K562 (cell line): ENCODE measurements around the gene KPNA1. TPM values are rescaled to one million over a fixed set of nuclear protein-coding genes. Genes with fewer than 3 reads are reported as not detected.

Source experiments
- ATAC-seq: fragments of 200-7000 bp; cut with Tn5 transposase; 3 replicates; pipeline ENCODE4 v1.9.1; 2020; ENCODE audit warnings: moderate library complexity
- BruUV-seq: library from RNA; stranded (reverse); fragments of 400-500 nt; replicated peaks from 2 replicates; lab custom pipeline; 2021; lab: Mats Ljungman, UMichigan
- CTCF ChIA-PET: fragments of 300-600 bp; formaldehyde crosslinking; extraction: SDS; loops from one replicate; lab custom pipeline; 2021; ENCODE audit warnings: low intra/inter-chr PET ratio; lab: Yijun Ruan, JAX
- POLR2A ChIA-PET: fragments of 300-600, 350-650 bp; sonication (Branson Sonifier 250); formaldehyde crosslinking; extraction: SDS; loops from one replicate; lab custom pipeline; 2021; ENCODE audit warnings: antibody characterized with exemption, inconsistent platforms; lab: Yijun Ruan, JAX
- DNase-seq, 4 experiments: peaks; one replicate each; pipeline versions ENCODE4 v3.0.0 to v3.0.0-alpha.2; 2011 to 2018; ENCODE audit warnings: low spot score in 3 of 4, mixed read lengths in 3 of 4; ENCODE audit errors: extremely low read depth in 1 of 4
- FAIRE-seq: peaks from 2 replicates; lab custom pipeline; 2011; peaks lifted over from hg19 to GRCh38; lab: Jason Lieb, UNC
- H2AFZ ChIP-seq: 2 replicates; pipeline ENCODE4 v1.6.0; 2011; ENCODE audit warnings: low read depth, low read length, control low read depth, inconsistent platforms
- H3K27ac ChIP-seq: fragments of 200-600 bp; 3 replicates; pipeline ENCODE4 v1.8.0; 2011; ENCODE audit warnings: low read depth, mild to moderate bottlenecking, control low read depth, inconsistent platforms, low read length, moderate library complexity, mixed read lengths; ENCODE audit errors: extremely low read depth
- H3K27me3 ChIP-seq, 2 experiments: fragments of 300-600 bp in 1 of 2; 2 replicates in 1 of 2; 3 replicates in 1 of 2; pipeline versions ENCODE4 v1.6.0 to v1.8.0; 2011; ENCODE audit warnings: inconsistent platforms in 2 of 2, low read length in 2 of 2, mild to moderate bottlenecking in 1 of 2, mixed read lengths in 1 of 2, moderate library complexity in 1 of 2; ENCODE audit not compliant: control insufficient read depth in 2 of 2, insufficient read depth in 2 of 2
- H3K36me3 ChIP-seq: fragments of 300-600 bp; 3 replicates; pipeline ENCODE4 v1.8.0; 2011; ENCODE audit warnings: mild to moderate bottlenecking, low read length, inconsistent platforms; ENCODE audit not compliant: control insufficient read depth, insufficient read depth
- H3K4me1 ChIP-seq, 2 experiments: fragments of 200-600 bp in 1 of 2; replicated peaks in 1 of 2; 2 replicates in 1 of 2; 3 replicates in 1 of 2; pipeline versions ENCODE4 v1.5.1 to v1.8.0; 2011; ENCODE audit warnings: inconsistent platforms in 2 of 2, low read length in 2 of 2, mild to moderate bottlenecking in 1 of 2, mixed read lengths in 1 of 2, moderate library complexity in 1 of 2; ENCODE audit not compliant: control insufficient read depth in 2 of 2, insufficient read depth in 2 of 2
- H3K4me2 ChIP-seq: 2 replicates; pipeline ENCODE4 v1.6.1; 2011; ENCODE audit warnings: low read length, control low read depth, inconsistent platforms, mixed read lengths; ENCODE audit not compliant: insufficient read depth
- H3K4me3 ChIP-seq: fragments of 200-600 bp; sonication (generic), shearing (Covaris generic); 2 replicates; pipeline ENCODE4 v1.5.1; 2016; ENCODE audit warnings: control low read depth, inconsistent platforms
- H3K79me2 ChIP-seq: fragments of 200-600 bp; 3 replicates; pipeline ENCODE4 v1.8.0; 2011; ENCODE audit warnings: low read length, inconsistent platforms; ENCODE audit not compliant: control insufficient read depth, insufficient read depth
- H3K9ac ChIP-seq, 2 experiments: 2 replicates each; pipeline versions ENCODE4 v1.6.0 to v1.6.1; 2011; ENCODE audit warnings: low read depth in 2 of 2, low read length in 2 of 2, control low read depth in 1 of 2, inconsistent platforms in 1 of 2, mild to moderate bottlenecking in 1 of 2, mixed read lengths in 1 of 2; ENCODE audit not compliant: insufficient read depth in 1 of 2
- H3K9me1 ChIP-seq: one replicate; pipeline ENCODE4 v1.6.0; 2011; ENCODE audit warnings: inconsistent platforms, mild to moderate bottlenecking, low read length, moderate library complexity; ENCODE audit not compliant: control insufficient read depth, insufficient read depth
- H3K9me3 ChIP-seq: replicated peaks from 2 replicates; pipeline ENCODE4 v1.5.1; 2011; ENCODE audit warnings: low read depth, low read length, inconsistent platforms; ENCODE audit not compliant: control insufficient read depth, insufficient read depth
- H4K20me1 ChIP-seq: replicated peaks from 2 replicates; pipeline ENCODE4 v1.6.1; 2011; ENCODE audit warnings: low read length, inconsistent platforms, mixed read lengths; ENCODE audit not compliant: control insufficient read depth, insufficient read depth
- FUS ChIP-seq: fragments of 200-400 bp; formaldehyde crosslinking; optimal IDR thresholded peaks from 2 replicates; pipeline ENCODE3; 2017; ENCODE audit warnings: low read depth, low read length
- GTF2F1 ChIP-seq: IDR thresholded peaks from 2 replicates; pipeline ENCODE4 v1.6.1; 2011; ENCODE audit warnings: low read depth, low read length, improper control_type of control experiment
- HDGF ChIP-seq: fragments of 450-650 bp; IDR thresholded peaks from 2 replicates; pipeline ENCODE4 v1.6.1; 2016
- HNRNPL ChIP-seq: fragments of 200-400 bp; formaldehyde crosslinking; IDR thresholded peaks from 2 replicates; pipeline ENCODE4 v1.6.1; 2017; ENCODE audit warnings: low read depth, mild to moderate bottlenecking, low read length
- HSF4 ChIP-seq: fragments of 250-450 bp; sonication (Bioruptor Pico); IDR thresholded peaks from 2 replicates; pipeline ENCODE4 v2.1.2; 2022; ENCODE audit warnings: mild to moderate bottlenecking, moderate library complexity, borderline replicate concordance
- KDM5B ChIP-seq: fragments of 200-600 bp; sonication (generic); IDR thresholded peaks from 2 replicates; pipeline ENCODE4 v1.6.1; 2012; ENCODE audit warnings: low read depth, mild to moderate bottlenecking, moderate library complexity, low read length, control low read depth, inconsistent platforms; ENCODE audit not compliant: insufficient replicate concordance
- MED1 ChIP-seq: sonication (generic); formaldehyde crosslinking; IDR thresholded peaks from 2 replicates; pipeline ENCODE4 v1.8.1; 2023; ENCODE audit warnings: missing genetic modification reagents, borderline replicate concordance
- POLR2AphosphoS5 ChIP-seq: IDR thresholded peaks from 2 replicates; pipeline ENCODE4 v1.6.1; 2011; ENCODE audit warnings: mild to moderate bottlenecking, low read depth, low read length, moderate library complexity; ENCODE audit not compliant: control insufficient read depth, insufficient read depth
- RAD21 ChIP-seq, 2 experiments: fragments of 250-450 bp in 1 of 2; fragments of 450-650 bp in 1 of 2; sonication (Bioruptor Pico) in 1 of 2; formaldehyde crosslinking in 1 of 2; IDR thresholded peaks in 1 of 2; conservative IDR thresholded peaks in 1 of 2; 2 replicates each; pipeline versions ENCODE4 v1.4.0 to v1.8.0; 2020 to 2022; ENCODE audit warnings: mild to moderate bottlenecking in 2 of 2, moderate library complexity in 1 of 2
- SIRT6 ChIP-seq: IDR thresholded peaks from one replicate; pipeline ENCODE4 v1.6.1; 2012; ENCODE audit warnings: low read depth, mild to moderate bottlenecking, control low read depth, inconsistent platforms, low read length, moderate library complexity
- SRF ChIP-seq, 2 experiments: fragments of 250-450, 450-650 bp in 1 of 2; sonication (Bioruptor Pico) in 1 of 2; sonication (generic) in 1 of 2; formaldehyde crosslinking; IDR thresholded peaks; 2 replicates each; pipeline versions ENCODE4 v1.5.0 to v1.5.1; 2020 to 2022; ENCODE audit warnings: mild to moderate bottlenecking in 1 of 2, missing genetic modification reagents in 1 of 2
- WGBS: fragments of 100-300 bp; shearing (Covaris generic); methylation state at CpG from one replicate; pipeline ENCODE4 v1.1.6; 2016; ENCODE audit warnings: low coverage, mixed read lengths; ENCODE audit not compliant: insufficient coverage; ENCODE audit errors: missing lambda C conversion rate; 5-methylcytosine and 5-hydroxymethylcytosine counted together
- in situ Hi-C: fragments of 300-500 bp; cut with MboI; formaldehyde crosslinking; loops from 4 replicates; pipeline ENCODE4 v1.15.0; 2018; ENCODE audit warnings: inconsistent platforms, mixed read lengths
- intact Hi-C: fragments of 100-400 bp; cut with micrococcal nuclease; formaldehyde crosslinking; loops from 2 replicates; pipeline ENCODE4 v1.14.2; 2022
- polyA plus RNA-seq, 8 experiments: library from polyadenylated mRNA; depleted of rRNA in 4 of 8; stranded (reverse) in 5 of 8; unstranded in 3 of 8; fragments of >200 nt; fragmentation: Nextera tagmentation in 2 of 8; fragmentation: Illumina TruSeq in 1 of 8; extraction: Ambion mirVana in 2 of 8; extraction: Trizol in 1 of 8; gene quantifications; 2 replicates each; pipeline versions ENCODE4 v1.2.1 to v1.2.3, GENCODE V29; 2011 to 2014; ENCODE audit warnings: inconsistent platforms in 1 of 8, missing spikeins in 1 of 8
- total RNA-seq, 7 experiments: library from RNA; depleted of rRNA in 6 of 7; stranded (reverse); fragments of >200 nt in 6 of 7; fragmentation: Illumina TruSeq in 2 of 7; extraction: Trizol in 2 of 7; gene quantifications; 2 replicates each; pipeline versions ENCODE4 v1.2.1 to v1.2.3, GENCODE V29; 2011 to 2021; ENCODE audit warnings: low replicate concordance in 1 of 7

KPNA1 gene
- total and polyA plus RNA-seq, 9 of the 15 experiments (the other 6 are each of a cell fraction or from before 2014, with no cell fraction given) = 9.3 to 53.8 (median 33.5) TPM

DNA sequence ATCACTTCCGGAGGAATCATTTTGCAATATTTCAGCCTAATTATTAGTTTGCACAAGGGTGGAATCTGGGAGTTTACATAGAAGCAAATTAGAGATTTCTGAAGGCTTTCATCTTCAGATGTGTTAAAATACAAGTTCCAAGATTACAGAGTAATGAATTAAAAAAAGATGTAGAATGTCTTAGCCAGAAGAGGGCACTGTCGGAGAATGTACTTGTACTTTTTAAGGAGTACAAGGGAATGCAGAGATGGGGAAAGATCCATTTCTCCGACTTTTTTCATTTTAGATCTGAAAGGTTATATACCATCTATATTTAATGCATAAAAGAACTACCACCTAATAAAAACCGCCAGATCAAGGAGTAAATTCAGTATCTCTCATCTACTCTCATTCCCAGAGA lies 55.7 kb downstream of the KPNA1 start (continued):
- TF ChIP-seq SRF (CRISPR knock-in tag; IDR thresholded peaks at IDR 0.05) (no peak), POLR2AphosphoS5 (no peak), HSF4 (CRISPR knock-in tag) (no peak), RAD21 (CRISPR knock-in tag; conservative IDR thresholded peaks at IDR 0.05 in 1 of 2, IDR thresholded peaks at IDR 0.05 in 1 of 2) (peak; percentile 32 to 62; a peak in 3 of 4 replicates), KDM5B (no peak)

DNA sequence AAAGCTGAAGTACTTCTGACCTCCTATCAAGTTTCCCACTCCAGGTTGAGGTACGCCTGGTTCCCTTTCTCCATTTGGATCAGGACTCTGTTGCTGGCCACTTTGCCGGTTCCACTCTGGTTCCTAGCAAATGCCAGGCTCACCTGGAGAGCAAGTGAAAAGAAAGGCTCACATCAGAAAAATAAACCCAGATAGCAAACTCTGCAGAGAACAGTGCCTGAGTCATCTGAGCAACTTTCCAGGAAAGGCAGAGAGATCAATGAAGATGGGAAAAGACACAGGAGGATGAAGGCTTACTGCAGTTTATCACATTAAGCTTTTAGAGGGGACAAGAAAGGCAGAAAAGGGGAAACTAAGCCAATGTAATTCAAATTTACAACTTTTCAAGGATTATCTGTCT lies 57.0 kb downstream of the KPNA1 start:
- in situ Hi-C loops (no loop called here), intact Hi-C loops (loop anchor here (5.0 to 10.0 kb wide), 2 partner anchors 60 to 107 kb away; partner anchors contain the start of genes DTX3L and PARP9)
- Histone ChIP-seq H3K4me3 (no peak overlapping the region), H3K79me2 (no peaks in the 10 kb centered on the region), H3K9me1 (no peaks in the 10 kb centered on the region), H4K20me1 (no peaks in the 10 kb centered on the region), H2AFZ (no peak overlapping the region), H3K9me3 (no peaks in the 10 kb centered on the region), H3K27ac (no peak overlapping the region), H3K27me3 (no peaks in the 10 kb centered on the region), H3K9ac (no peak overlapping the region), H3K4me2 (no peak overlapping the region), H3K4me1 (no peaks in the 10 kb centered on the region), H3K36me3 (peaks cover 79% of the 10 kb centered on the region)
- no peak for FAIRE-seq
- ChIA-PET CTCF (interaction anchor here (0.6 kb wide), 1 partner anchor 265 kb away, joined by 3 read pairs; no protein-coding TSS in a partner anchor), POLR2A (no interaction called here)
- no peak for DNase-seq
- WGBS = 100% methylated on average over 1 of the region's 2 CpGs
- no TSS peak for BruUV-seq
- no peak for ATAC-seq
- no peak for TF ChIP-seq HNRNPL
- TF ChIP-seq FUS = no peak
- TF ChIP-seq GTF2F1 = no peak
- no peak for TF ChIP-seq HDGF
- TF ChIP-seq SIRT6 = no peak
- TF ChIP-seq MED1 (CRISPR knock-in tag) = no peak
